Activated CD8-positive, alpha-beta memory T cell treated with anti-CD3 and anti-CD28 coated beads, Interleukin-2, amount 50 U/mL, for 24 hours (primary cell): ENCODE data around the gene KRTAP12-3.
"Not testable (repeated sequence)": the region's sequence is repeated elsewhere in the genome, so short reads cannot be mapped to it uniquely, and the experiment has no call there.

Source experiments
- DNase-seq: peaks from one replicate; pipeline ENCODE4 v3.0.0-alpha.2; 2020; ENCODE audit errors: extremely low read depth

KRTAP12-3 gene

GRCh38 chr21:44657635-44658540 is at the start of gene KRTAP12-3:
TSS of gene KRTAP12-3 (plus strand) at chr21:44657932. CDS start at chr21:44657980, 48 bp downstream.
- DNase-seq, result no peak

DNA sequence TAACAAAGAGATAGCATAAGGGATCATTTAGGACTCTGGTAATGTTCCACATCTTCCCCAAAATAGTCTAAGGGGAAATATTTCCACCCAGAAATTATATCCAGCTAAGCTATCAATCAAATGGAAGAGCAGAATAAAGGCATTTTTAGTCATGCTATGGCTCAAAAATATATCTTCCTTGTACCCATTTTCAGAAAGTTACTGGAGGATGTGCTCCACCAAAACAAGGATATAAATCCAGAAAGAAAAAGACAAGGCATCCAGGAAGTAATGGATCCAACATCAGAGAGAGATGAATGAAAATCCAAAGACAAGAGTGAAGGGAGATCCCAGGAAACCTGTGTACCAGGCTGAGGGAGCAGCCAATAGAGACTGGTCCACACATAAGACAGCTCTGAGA is 48.5 kb upstream of the KRTAP12-3 start:
- DNase-seq, result no peak

DNA sequence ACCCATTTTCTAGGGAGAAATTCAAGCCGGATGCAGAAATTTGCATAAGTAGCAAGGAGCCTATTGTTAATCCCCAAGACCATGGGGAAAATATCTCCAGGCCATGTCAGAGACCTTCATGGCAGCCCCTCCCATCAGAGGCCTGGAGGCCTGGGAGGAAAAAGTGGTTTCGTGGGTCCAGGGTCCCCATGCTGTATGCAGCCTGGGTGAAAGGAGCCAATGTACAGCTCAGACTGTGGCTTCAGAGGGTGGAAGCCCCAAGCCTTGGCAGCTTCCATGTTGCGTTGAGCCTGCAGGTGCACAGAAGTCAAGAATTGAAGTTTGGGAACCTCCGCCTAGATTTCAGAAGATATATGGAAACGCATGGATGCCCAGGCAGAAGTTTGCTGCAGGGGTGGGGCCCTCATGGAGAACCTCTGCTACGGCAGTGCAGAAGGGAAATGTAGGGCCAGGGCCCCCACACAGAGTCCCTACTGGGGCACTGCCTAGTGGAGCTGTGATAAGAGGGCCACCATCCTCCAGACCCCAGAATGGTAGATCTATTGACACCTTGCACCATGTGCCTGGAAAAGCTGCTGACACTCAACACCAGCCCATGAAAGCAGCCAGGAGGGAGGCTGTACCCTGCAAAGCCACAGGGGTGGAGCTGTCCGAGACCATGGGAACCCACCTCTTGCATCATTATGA is 47.4 kb upstream of the KRTAP12-3 start:
- DNase-seq, result not testable (repeated sequence)

DNA sequence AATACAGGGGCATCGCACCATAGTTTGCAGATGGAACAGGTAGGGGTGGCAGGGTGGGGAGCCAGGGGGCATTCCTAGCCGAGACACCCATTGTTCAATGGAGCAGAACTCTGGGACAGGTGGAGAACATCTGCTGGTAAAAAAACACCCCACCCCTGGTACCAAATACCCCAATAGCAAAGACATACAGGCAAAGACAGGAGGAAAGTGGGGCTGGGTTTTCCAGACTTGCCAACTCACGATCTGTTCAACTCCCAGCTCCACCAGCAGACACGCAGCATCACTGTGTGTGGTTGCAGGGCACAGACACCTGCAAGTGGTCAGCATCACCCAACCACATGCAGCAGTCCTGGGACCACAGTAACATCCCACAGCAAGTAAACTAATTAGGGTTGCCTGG is 46.2 kb upstream of the KRTAP12-3 start:
- DNase-seq, result no peak

DNA sequence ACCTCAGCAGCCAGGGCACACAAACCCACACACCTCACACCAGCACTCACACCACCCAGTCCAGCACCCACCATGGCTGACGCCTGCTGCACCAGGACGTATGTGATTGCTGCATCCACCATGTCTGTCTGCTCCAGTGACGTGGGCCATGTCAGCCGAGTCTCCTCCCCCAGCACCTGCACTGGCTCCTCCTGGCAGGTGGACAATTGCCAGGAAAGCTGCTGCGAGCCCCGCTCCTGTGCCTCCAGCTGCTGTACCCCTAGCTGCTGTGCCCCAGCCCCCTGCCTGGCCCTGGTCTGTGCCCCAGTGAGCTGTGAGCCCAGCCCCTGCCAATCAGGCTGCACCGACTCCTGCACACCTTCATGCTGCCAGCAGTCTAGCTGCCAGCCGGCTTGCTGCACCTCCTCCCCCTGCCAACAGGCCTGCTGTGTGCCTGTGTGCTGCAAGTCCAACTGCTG is 45.7 kb upstream of the KRTAP12-3 start, which contains the start of gene KRTAP10-8:
Gene KRTAP10-8 (plus strand): TSS at position 51 of the 458 bp plus-strand sequence. CDS start 22 bp downstream, at position 73.
- DNase-seq, result no peak

DNA sequence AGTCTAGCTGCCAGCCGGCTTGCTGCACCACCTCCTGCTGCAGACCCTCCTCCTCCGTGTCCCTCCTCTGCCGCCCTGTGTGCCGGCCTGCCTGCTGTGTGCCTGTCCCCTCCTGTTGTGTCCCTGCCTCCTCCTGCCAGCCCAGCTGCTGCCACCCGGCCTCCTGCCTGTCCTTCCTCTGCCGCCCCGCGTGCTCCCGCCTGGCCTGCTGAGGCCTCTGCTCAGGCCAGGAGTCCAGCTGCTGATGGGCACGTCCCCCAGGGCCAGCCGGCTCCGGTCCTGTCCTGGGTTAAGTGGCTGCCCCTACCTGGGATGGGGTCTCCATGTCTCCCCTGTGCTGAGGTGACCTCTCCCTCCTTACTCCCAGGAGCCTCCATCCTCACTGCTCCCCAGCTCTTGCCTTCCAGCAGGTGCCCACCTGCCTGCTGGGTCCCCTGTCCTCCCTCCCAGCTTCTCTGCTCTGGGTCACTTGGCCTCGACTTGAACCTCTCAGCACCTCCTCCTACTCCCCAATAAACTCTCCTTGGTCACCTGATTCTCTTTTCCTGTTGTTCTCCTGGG is 45.0 kb upstream of the KRTAP12-3 start:
- DNase-seq, result no peak

GRCh38 chr21:44613386-44614155 is 44.2 kb upstream of the KRTAP12-3 start:
- no peak for DNase-seq

- DNase-seq, result no peak
Observed at GRCh38 chr21:44614161-44614631, 43.5 kb upstream of the KRTAP12-3 start.

DNA sequence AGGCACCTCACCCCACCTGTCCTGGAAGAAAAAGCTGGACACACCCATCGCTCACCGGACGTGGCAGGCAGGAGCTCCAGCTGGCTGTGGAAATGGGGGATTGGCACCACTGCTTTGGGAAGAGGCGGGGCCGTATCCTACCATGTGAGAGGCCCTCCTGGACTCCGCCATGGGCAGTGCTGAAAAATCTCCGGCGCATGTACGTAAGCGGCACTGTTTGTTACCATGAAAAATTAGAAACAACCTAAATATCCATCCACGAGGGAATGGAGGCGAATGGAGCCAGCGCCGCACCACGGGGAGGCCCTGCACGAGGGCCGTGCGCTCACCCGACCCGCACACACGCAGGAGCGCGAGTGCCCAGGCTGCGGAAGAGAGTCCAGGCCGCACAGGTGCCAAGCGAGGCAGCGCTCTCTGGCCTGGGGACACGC is 42.8 kb upstream of the KRTAP12-3 start:
- no peak for DNase-seq

GRCh38 chr21:44615466-44615865 is 42.3 kb upstream of the KRTAP12-3 start:
- no peak for DNase-seq

- no peak for DNase-seq
Observed at GRCh38 chr21:44615911-44616590, 41.7 kb upstream of the KRTAP12-3 start.

GRCh38 chr21:44616591-44616926 is 41.2 kb upstream of the KRTAP12-3 start:
- DNase-seq, result no peak

DNA sequence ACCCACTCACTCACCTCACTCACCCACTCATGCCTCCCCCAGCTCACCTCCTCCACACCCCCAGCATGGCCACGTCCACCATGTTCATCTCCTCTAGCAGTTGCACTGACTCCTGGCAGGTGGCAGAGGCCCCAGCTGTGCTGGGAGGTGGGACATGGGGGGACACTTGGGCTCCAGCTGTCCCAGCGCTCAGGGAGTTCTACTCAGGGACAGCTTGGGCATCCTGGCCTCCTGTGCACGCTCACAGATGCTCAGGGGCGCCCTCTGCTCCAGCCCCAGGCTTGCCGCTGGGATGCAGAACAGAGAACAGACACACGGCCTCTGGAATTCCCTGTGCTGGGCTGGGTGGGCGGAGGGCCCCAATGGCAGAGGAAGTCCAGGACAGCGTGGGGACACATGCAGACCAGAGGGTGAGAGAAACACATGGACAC is 40.6 kb upstream of the KRTAP12-3 start:
- DNase-seq, result no peak

DNA sequence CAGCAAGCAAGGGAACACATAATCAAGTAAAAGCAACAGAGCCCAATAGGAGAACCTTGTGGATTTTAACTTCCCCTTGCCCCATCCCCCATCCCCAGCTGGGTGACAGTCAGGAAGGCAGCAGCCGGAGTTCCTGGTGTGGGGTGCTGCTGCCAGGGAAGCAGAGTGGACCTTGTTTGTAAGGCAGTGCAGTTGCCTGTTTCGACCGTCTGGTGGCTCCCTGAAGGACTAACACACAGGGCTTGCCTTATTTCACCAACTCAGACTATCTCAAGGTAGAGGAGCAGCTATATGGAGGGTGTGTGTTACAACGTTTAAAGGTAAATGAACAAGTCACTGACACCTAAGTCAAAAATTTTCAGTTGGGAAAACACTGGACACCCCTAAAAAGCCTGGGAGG is 39.2 kb upstream of the KRTAP12-3 start:
- no peak for DNase-seq

- DNase-seq, result peak; percentile 30
Observed at GRCh38 chr21:44618909-44619308, 38.8 kb upstream of the KRTAP12-3 start.

GRCh38 chr21:44619886-44620285 is 37.8 kb upstream of the KRTAP12-3 start:
- no peak for DNase-seq

- DNase-seq, result no peak
Observed at GRCh38 chr21:44623575-44623974, 34.2 kb upstream of the KRTAP12-3 start.

- no peak for DNase-seq
Observed at GRCh38 chr21:44625756-44626155, 32.0 kb upstream of the KRTAP12-3 start.

GRCh38 chr21:44626262-44626661 is 31.5 kb upstream of the KRTAP12-3 start:
- no peak for DNase-seq

- no peak for DNase-seq
Observed at GRCh38 chr21:44626673-44627143, 31.0 kb upstream of the KRTAP12-3 start, which contains the start of gene KRTAP10-9. TSS of gene KRTAP10-9 (plus strand) at chr21:44627093. CDS start at chr21:44627172, 79 bp downstream.
